ENCODE results near the gene NPHP4.

Gene NPHP4

DNA sequence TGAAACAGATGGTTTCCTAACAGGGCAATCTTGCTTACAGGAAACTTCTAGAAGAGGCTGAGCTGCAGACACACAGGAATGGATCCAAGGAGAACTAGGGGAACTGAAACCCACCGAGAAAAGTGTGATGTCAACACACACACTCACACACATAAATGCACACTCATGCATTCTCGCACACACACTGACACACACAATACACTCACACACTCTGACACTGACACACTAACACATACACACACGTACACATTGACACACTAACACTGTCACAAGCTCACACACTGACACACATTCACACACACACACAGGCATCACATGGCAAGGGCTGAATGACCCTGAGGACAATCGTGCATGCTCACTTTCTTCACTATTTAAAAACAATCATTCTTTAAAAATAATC is 142.7 kb downstream of the NPHP4 start:
- TF ChIP-seq, protein P1, sequence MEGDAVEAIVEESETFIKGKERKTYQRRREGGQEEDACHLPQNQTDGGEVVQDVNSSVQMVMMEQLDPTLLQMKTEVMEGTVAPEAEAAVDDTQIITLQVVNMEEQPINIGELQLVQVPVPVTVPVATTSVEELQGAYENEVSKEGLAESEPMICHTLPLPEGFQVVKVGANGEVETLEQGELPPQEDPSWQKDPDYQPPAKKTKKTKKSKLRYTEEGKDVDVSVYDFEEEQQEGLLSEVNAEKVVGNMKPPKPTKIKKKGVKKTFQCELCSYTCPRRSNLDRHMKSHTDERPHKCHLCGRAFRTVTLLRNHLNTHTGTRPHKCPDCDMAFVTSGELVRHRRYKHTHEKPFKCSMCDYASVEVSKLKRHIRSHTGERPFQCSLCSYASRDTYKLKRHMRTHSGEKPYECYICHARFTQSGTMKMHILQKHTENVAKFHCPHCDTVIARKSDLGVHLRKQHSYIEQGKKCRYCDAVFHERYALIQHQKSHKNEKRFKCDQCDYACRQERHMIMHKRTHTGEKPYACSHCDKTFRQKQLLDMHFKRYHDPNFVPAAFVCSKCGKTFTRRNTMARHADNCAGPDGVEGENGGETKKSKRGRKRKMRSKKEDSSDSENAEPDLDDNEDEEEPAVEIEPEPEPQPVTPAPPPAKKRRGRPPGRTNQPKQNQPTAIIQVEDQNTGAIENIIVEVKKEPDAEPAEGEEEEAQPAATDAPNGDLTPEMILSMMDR (IDR thresholded peaks at IDR 0.05; ENCODE audit: borderline replicate concordance, control extremely low read depth, extremely low read depth, insufficient read depth, missing control alignments) = no peak
- no peak for DNase-seq (ENCODE audit: low spot score)
- in situ Hi-C loops (cut with MboI; ENCODE audit: low sequenced_read_pairs, unreplicated experiment) = no loop called here

DNA sequence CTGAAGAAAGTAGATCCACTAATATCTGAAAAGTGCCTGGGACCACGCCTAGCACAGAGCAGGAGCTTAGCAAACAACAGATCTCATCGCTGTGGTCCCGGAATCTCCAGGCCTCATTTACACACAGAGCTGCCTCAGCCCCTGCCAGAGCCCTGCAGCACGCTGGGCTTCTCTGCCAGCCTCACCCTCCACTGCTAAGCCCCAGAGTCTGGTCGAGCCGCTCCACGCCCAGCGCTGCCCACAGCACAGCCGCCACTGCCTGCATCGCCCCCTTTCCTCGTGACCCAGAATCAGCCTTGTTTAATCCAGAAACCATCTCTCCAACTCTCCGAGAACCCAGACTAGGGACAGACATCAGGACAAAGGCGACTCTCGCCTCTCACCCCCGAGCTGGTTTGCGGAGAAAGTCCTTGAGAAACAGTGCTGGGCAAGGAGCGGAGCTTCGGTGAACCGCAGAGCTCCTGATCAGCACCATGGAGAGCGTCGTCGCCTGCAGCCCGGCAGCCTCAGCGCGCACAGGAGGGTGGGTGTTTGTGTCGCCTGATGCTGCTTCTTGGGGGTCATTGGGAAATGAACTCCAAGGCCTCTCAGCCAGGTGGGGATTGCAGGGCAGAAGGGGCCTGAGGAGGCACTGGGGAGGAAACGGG is 145.1 kb downstream of the NPHP4 start:
- DNase-seq (ENCODE audit: low spot score) = no peak
- TF ChIP-seq, protein P1 (IDR thresholded peaks at IDR 0.05; ENCODE audit: borderline replicate concordance, control extremely low read depth, extremely low read depth, insufficient read depth, missing control alignments) = no peak
- in situ Hi-C loops (cut with MboI; ENCODE audit: low sequenced_read_pairs, unreplicated experiment) = no loop called here

DNA sequence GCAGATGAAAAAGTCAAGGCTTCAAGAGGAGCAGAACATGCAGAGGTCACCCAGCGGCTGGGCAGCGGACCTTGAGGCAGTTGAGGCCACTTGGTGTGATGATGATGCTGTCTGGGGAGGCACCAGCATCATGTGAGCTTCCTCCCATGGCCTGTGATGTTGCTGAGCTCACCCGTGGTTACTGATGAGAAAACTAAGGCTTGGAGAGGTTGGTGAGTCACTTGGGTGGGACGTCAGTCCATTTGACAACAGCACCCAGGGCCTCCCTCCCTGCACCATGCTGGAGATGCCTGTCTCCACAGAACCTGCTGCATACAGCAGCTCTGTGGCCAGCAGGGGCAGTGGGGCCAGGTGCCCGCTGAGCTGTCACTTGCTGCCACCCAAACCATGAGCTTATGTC is 146.8 kb downstream of the NPHP4 start:
- TF ChIP-seq, protein P1 (IDR thresholded peaks at IDR 0.05; ENCODE audit: borderline replicate concordance, control extremely low read depth, extremely low read depth, insufficient read depth, missing control alignments) = no peak
- in situ Hi-C loops (cut with MboI; ENCODE audit: low sequenced_read_pairs, unreplicated experiment) = no loop called here
- DNase-seq (ENCODE audit: low spot score) = no peak

DNA sequence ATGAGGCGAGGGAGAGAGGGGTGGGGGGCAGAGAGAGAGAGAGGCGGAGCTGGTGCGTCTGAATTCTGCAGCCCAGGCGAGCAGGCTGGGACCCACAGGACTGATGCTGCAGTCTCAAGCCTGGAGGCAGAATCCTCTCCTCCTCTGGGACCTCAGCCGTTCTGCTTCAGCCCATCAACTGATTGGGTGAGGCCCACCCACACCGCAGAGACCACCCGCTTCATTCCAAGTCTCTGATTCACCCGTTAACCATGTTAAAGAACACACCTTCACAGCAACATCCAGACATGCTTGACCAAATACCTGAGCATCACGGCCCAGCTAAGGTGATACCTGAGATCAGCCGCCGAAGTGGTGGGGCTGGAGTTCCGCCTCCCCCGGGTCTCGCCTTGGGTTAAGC is 147.8 kb downstream of the NPHP4 start:
- in situ Hi-C loops (cut with MboI; ENCODE audit: low sequenced_read_pairs, unreplicated experiment) = no loop called here
- DNase-seq (ENCODE audit: low spot score) = no peak
- TF ChIP-seq, protein P1 (IDR thresholded peaks at IDR 0.05; ENCODE audit: borderline replicate concordance, control extremely low read depth, extremely low read depth, insufficient read depth, missing control alignments) = no peak

DNA sequence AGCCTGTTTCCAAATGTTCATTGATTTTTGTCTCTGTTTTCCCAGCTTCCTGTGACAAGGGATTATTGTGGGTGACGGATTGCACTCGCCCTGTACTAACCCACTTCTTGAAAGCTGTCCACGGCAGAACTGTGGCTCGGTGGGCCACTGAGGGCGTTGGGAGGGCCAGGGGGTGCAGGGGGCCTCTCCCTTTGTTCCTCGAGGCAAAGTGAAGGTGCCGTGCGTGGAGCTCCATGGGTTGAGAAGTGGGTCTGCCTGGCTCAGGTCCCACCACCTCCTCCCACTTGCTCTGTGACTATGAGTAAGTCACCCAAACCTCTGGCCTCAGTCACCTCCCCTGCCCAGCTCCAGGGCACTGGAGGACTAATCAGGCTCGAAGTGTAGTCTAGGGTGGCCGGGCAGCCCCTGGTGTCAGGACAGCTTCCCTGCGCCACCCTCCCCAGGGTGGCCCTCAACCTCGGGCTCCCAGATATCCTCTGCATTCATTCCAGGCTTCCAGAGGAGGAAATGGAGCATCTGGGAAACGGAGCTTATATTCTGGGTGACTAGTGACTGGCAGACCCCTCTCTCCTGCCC is 148.6 kb downstream of the NPHP4 start:
- no peak for DNase-seq (ENCODE audit: low spot score)
- TF ChIP-seq, protein P1 (IDR thresholded peaks at IDR 0.05; ENCODE audit: borderline replicate concordance, control extremely low read depth, extremely low read depth, insufficient read depth, missing control alignments) = no peak
- in situ Hi-C loops (cut with MboI; ENCODE audit: low sequenced_read_pairs, unreplicated experiment) = no loop called here

DNA sequence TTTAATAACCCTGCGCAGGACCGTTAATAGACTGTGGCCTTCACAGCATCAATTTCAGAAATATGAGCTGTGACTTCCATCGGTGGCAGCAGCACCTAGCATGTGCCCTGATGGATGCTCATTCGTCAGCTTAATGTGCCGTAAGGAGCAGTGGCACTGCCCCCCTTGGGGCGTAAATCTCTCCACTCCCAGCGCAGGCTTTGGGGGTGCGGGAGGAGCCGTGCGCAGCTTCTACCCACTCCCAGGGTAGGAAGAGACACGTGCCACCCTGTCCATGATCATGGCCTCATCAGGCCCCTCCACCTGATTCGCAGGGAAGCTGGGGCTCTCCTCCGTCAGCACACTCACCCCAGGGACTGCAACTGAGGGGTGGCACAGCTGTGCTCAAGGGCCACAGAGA is 149.5 kb downstream of the NPHP4 start:
- in situ Hi-C loops (cut with MboI; ENCODE audit: low sequenced_read_pairs, unreplicated experiment) = no loop called here
- no peak for DNase-seq (ENCODE audit: low spot score)
- TF ChIP-seq, protein P1 (IDR thresholded peaks at IDR 0.05; ENCODE audit: borderline replicate concordance, control extremely low read depth, extremely low read depth, insufficient read depth, missing control alignments) = no peak
